Smooth muscle cell (in vitro differentiated cells): Measurements from ENCODE around the gene MBOAT2. TPM values are rescaled to one million over a fixed set of nuclear protein-coding genes. Genes with fewer than 3 reads are reported as not detected.

Source experiments
- DNase-seq: peaks from one replicate; lab custom pipeline; 2025; ENCODE audit not compliant: unreplicated experiment; lab: John Stamatoyannopoulos, UW
- H2AFZ ChIP-seq: fragments of 200-600 bp; sonication (generic); 2 replicates; pipeline ENCODE4 v1.6.0; 2016; ENCODE audit warnings: antibody characterized with exemption, low read depth, mild to moderate bottlenecking
- H3F3A ChIP-seq: fragments of 200-600 bp; sonication (generic); 2 replicates; pipeline ENCODE4 v1.6.0; 2017; ENCODE audit warnings: antibody characterized with exemption, low read depth
- H3K27ac ChIP-seq: fragments of 200-600 bp; sonication (generic); 2 replicates; pipeline ENCODE4 v1.5.1; 2016; ENCODE audit warnings: low read depth, mild to moderate bottlenecking
- H3K27me3 ChIP-seq: fragments of 200-600 bp; sonication (generic); 2 replicates; pipeline ENCODE4 v1.6.1; 2016; ENCODE audit warnings: low read depth, mild to moderate bottlenecking
- H3K36me3 ChIP-seq: fragments of 200-600 bp; sonication (generic); 2 replicates; pipeline ENCODE4 v1.5.1; 2016; ENCODE audit warnings: low read depth
- H3K4me1 ChIP-seq: fragments of 200-600 bp; sonication (generic); 2 replicates; pipeline ENCODE4 v1.5.1; 2016; ENCODE audit warnings: low read depth
- H3K4me2 ChIP-seq: fragments of 200-600 bp; sonication (generic); 2 replicates; pipeline ENCODE4 v1.6.0; 2016; ENCODE audit warnings: mild to moderate bottlenecking
- H3K4me3 ChIP-seq: fragments of 200-600 bp; sonication (generic); 2 replicates; pipeline ENCODE4 v1.5.1; 2016; ENCODE audit warnings: mild to moderate bottlenecking
- H3K79me2 ChIP-seq: fragments of 200-600 bp; sonication (generic); 2 replicates; pipeline ENCODE4 v1.6.0; 2016; ENCODE audit warnings: low read depth, mild to moderate bottlenecking
- H3K9ac ChIP-seq: fragments of 200-600 bp; sonication (generic); 2 replicates; pipeline ENCODE4 v1.6.0; 2016; ENCODE audit warnings: low read depth
- H3K9me3 ChIP-seq: fragments of 200-600 bp; sonication (generic); replicated peaks from 2 replicates; pipeline ENCODE4 v1.5.1; 2016; ENCODE audit warnings: low read depth
- H4K20me1 ChIP-seq: fragments of 200-600 bp; sonication (generic); 2 replicates; pipeline ENCODE4 v1.6.0; 2016; ENCODE audit warnings: low read depth
- CTCF ChIP-seq: fragments of 200-600 bp; sonication (generic); IDR thresholded peaks from 2 replicates; pipeline ENCODE4 v1.5.1; 2017; ENCODE audit warnings: borderline replicate concordance, mild to moderate bottlenecking, antibody characterized with exemption; ENCODE audit not compliant: insufficient read depth, poor library complexity, severe bottlenecking
- WGBS: methylation state at CpG from one replicate; pipeline ENCODE4 v1.1.7; 2016; ENCODE audit warnings: low lambda C conversion rate; 5-methylcytosine and 5-hydroxymethylcytosine counted together
- polyA plus RNA-seq: library from polyadenylated mRNA; unstranded; fragments of >200 nt; fragmentation: Nextera tagmentation; extraction: Ambion mirVana; gene quantifications from 2 replicates; pipeline ENCODE4 v1.2.1, GENCODE V29; 2016
- total RNA-seq: library from RNA; depleted of rRNA; stranded (reverse); fragments of >200 nt; gene quantifications from 2 replicates; pipeline ENCODE4 v1.2.3, GENCODE V29; 2014

Gene MBOAT2
- total and polyA plus RNA-seq, 2 experiments from 2014 or later, result 24.1 to 32.6 TPM

- Histone ChIP-seq H3K9me3 (no peaks in the 10 kb centered on the region), H2AFZ (no peak overlapping the region), H3K4me1 (no peaks in the 10 kb centered on the region), H3K27ac (no peak overlapping the region), H4K20me1 (no peaks in the 10 kb centered on the region), H3K4me3 (no peak overlapping the region), H3F3A (no peaks in the 10 kb centered on the region), H3K9ac (no peak overlapping the region), H3K27me3 (no peaks in the 10 kb centered on the region), H3K79me2 (no peaks in the 10 kb centered on the region), H3K4me2 (no peak overlapping the region), H3K36me3 (no peaks in the 10 kb centered on the region)
- no peak for DNase-seq
- no peak for TF ChIP-seq CTCF
- 90% methylated on average over 2 of the region's 2 CpGs for WGBS
These were observed 133.0 kb downstream of the MBOAT2 start for GRCh38 chr2:8870441-8870840.

GRCh38 chr2:8867363-8867762 is 136.1 kb downstream of the MBOAT2 start:
- Histone ChIP-seq H4K20me1 (no peaks in the 10 kb centered on the region), H3K4me2 (no peak overlapping the region), H2AFZ (no peak overlapping the region), H3K27me3 (no peaks in the 10 kb centered on the region), H3K27ac (no peak overlapping the region), H3K79me2 (no peaks in the 10 kb centered on the region), H3K36me3 (no peaks in the 10 kb centered on the region), H3K4me3 (no peak overlapping the region), H3F3A (no peaks in the 10 kb centered on the region), H3K4me1 (no peaks in the 10 kb centered on the region), H3K9ac (no peak overlapping the region), H3K9me3 (no peaks in the 10 kb centered on the region)
- TF ChIP-seq CTCF, result no peak
- no peak for DNase-seq
- WGBS, result 58% methylated on average over 3 of the region's 3 CpGs

GRCh38 chr2:8863331-8863953 is 140.0 kb downstream of the MBOAT2 start:
- Histone ChIP-seq H3K4me3 (no peak overlapping the region), H3K9me3 (no peaks in the 10 kb centered on the region), H3K9ac (no peak overlapping the region), H3F3A (no peaks in the 10 kb centered on the region), H4K20me1 (no peaks in the 10 kb centered on the region), H3K27me3 (no peaks in the 10 kb centered on the region), H3K36me3 (no peaks in the 10 kb centered on the region), H2AFZ (no peak overlapping the region), H3K79me2 (no peaks in the 10 kb centered on the region), H3K27ac (no peak overlapping the region), H3K4me1 (no peaks in the 10 kb centered on the region), H3K4me2 (no peak overlapping the region)
- TF ChIP-seq CTCF, result no peak
- 92% methylated on average over 10 of the region's 10 CpGs for WGBS
- DNase-seq, result no peak

GRCh38 chr2:8862230-8862629 is 141.3 kb downstream of the MBOAT2 start:
- Histone ChIP-seq H3F3A (no peaks in the 10 kb centered on the region), H3K27ac (no peak overlapping the region), H3K9ac (no peak overlapping the region), H3K79me2 (no peaks in the 10 kb centered on the region), H4K20me1 (no peaks in the 10 kb centered on the region), H3K4me3 (no peak overlapping the region), H3K4me2 (no peak overlapping the region), H3K27me3 (no peaks in the 10 kb centered on the region), H3K4me1 (no peaks in the 10 kb centered on the region), H3K36me3 (no peaks in the 10 kb centered on the region), H2AFZ (no peak overlapping the region), H3K9me3 (no peaks in the 10 kb centered on the region)
- 96% methylated on average over 7 of the region's 7 CpGs for WGBS
- no peak for DNase-seq
- TF ChIP-seq CTCF, result no peak
